A673 (cell line): ENCODE data around the gene MFSD6.

Source experiments
- CTCF ChIP-seq: fragments of 300-800, 200-600 bp; sonication (generic); conservative IDR thresholded peaks from 2 replicates; pipeline ENCODE4 v1.5.1; 2017; ENCODE audit warnings: low read depth, mild to moderate bottlenecking, antibody characterized with exemption, low read length, moderate library complexity, mixed read lengths
- EZH2 ChIP-seq: fragments of 200-600 bp; sonication (generic); IDR thresholded peaks from 2 replicates; pipeline ENCODE4 v1.6.1; 2017; ENCODE audit warnings: borderline replicate concordance, low read depth, mild to moderate bottlenecking, mixed read lengths, antibody characterized with exemption, low read length; ENCODE audit not compliant: poor library complexity, severe bottlenecking

DNA sequence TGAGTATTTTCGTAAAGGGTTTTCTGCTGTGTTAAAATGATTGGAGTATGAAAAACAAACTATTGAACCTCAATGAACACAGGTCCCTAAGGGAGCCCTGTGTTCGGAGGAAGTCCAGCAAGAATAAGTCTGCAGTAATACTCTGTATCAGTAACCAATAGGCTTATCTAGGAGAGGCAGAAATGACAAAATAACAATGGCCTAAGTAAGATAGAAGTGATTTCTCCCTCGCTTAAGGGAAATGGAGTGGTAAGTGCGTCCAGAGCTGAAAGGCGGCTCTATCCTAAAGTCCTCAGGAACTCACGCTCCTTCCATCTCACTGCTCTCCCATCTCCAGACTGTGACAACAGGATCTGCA is 29.3 kb upstream of the MFSD6 start:
- TF ChIP-seq CTCF = no peak
- TF ChIP-seq EZH2 = no peak
